ENCODE results near the gene UCP1. TPM values are rescaled to one million over a fixed set of nuclear protein-coding genes. Genes with fewer than 3 reads are reported as not detected.

The UCP1 gene
- total and polyA plus RNA-seq, 4 donors = not detected

DNA sequence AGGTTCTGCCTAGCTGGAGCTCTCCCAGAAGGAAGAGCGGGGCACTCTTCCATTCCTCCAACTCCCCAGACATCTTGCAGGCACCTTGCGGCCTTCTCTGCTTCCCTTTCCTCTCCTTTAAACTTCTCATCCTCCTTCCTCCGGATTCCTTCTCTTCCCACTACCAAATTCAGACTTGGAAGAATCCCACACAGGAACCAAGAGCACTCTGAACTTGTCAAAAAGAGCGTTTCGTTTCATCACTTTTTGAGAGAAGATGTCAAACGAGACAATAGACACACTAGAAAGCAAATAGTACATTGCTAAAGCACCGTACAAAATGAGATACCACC is 512 bp upstream of the UCP1 start:
- intact Hi-C loops (cut with DNase I) = no loop called here
- no peaks in the 10 kb centered on the region for H3K4me1 ChIP-seq (ENCODE audit: control insufficient read depth in 1 of 2, insufficient read depth in 2 of 2, low read length in 2 of 2)
- peaks cover 4% of the 10 kb centered on the region for H3K9me3 ChIP-seq (ENCODE audit: control insufficient read depth, low read length)
- DNase-seq (no peak), ATAC-seq (ENCODE audit: low FRiP score) (no peak)
- WGBS, 2 donors = 70 to 72% methylated on average over 7 of the region's 7 CpGs
- H3K27me3 ChIP-seq (ENCODE audit: control insufficient read depth in 1 of 2, insufficient read depth in 2 of 2, low read length in 1 of 2) = no peaks in the 10 kb centered on the region
- peak overlapping the region in 1 of 2 donors; percentile 31 for H3K4me3 ChIP-seq (ENCODE audit: low read length in 2 of 2)
- no peak overlapping the region for H3K27ac ChIP-seq (ENCODE audit: low read depth in 1 of 2, low read length in 2 of 2)
- H3K36me3 ChIP-seq (ENCODE audit: control insufficient read depth in 1 of 2, insufficient read depth in 2 of 2, low read length in 1 of 2) = no peaks in the 10 kb centered on the region

DNA sequence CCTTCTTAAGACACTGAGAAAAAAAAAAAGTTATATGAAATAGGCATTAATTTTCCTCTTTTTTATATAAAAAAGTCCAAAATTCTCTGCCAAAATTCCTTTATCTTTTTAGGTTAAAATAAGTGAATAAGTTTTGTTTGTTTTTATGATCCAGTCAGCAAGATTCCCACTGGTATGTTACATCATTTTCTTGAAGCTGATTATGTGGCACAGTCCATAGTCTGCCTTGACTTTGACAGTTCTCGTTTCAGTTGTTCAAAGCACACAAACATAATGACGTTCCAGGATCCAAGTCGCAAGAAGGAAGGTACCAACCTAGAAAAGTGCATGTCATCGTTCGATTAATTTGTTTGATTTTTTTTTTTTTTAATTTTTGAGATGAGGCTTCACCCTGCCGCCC is 9.1 kb downstream of the UCP1 start:
- H3K27ac ChIP-seq (ENCODE audit: low read depth in 1 of 2, low read length in 2 of 2) = no peak overlapping the region
- WGBS, 2 donors = 76 to 78% methylated on average over 6 of the region's 6 CpGs
- no peaks in the 10 kb centered on the region for H3K9me3 ChIP-seq (ENCODE audit: control insufficient read depth, low read length)
- H3K4me1 ChIP-seq (ENCODE audit: control insufficient read depth in 1 of 2, insufficient read depth in 2 of 2, low read length in 2 of 2) = no peaks in the 10 kb centered on the region
- intact Hi-C loops (cut with DNase I) = no loop called here
- ATAC-seq (ENCODE audit: low FRiP score) (no peak), DNase-seq (no peak)
- no peak overlapping the region for H3K4me3 ChIP-seq (ENCODE audit: low read length in 2 of 2)
- no peaks in the 10 kb centered on the region for H3K27me3 ChIP-seq (ENCODE audit: control insufficient read depth in 1 of 2, insufficient read depth in 2 of 2, low read length in 1 of 2)
- H3K36me3 ChIP-seq (ENCODE audit: control insufficient read depth in 1 of 2, insufficient read depth in 2 of 2, low read length in 1 of 2) = no peaks in the 10 kb centered on the region

DNA sequence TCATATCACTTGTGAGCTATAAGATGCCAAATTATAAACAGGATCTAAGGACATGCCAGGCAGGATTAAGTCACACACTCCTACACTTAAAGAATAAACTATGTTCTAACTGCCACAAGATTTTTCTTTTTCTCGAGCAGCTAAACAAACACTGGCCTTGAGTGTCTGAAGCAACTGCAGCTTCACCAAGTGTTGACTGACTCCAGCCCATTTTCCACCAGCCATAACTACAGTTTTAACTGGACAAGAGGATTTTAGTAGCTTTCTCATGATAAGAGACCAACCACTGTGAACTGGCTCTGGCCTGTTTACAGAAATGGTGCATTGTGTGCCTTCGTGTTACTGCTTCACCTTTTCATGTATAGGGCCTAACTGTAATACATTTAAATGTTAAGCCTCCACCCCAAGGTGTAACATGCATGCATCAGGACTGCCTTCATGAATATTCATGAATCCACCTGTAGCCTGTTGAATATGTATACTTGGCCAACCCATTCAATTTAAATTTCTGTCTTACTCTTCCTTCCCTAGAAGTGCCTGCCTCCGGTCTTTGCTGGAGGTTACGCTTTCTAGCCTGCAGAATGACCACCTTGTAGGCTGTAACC is 10.8 kb downstream of the UCP1 start:
- no peak for ATAC-seq (ENCODE audit: low FRiP score)

DNA sequence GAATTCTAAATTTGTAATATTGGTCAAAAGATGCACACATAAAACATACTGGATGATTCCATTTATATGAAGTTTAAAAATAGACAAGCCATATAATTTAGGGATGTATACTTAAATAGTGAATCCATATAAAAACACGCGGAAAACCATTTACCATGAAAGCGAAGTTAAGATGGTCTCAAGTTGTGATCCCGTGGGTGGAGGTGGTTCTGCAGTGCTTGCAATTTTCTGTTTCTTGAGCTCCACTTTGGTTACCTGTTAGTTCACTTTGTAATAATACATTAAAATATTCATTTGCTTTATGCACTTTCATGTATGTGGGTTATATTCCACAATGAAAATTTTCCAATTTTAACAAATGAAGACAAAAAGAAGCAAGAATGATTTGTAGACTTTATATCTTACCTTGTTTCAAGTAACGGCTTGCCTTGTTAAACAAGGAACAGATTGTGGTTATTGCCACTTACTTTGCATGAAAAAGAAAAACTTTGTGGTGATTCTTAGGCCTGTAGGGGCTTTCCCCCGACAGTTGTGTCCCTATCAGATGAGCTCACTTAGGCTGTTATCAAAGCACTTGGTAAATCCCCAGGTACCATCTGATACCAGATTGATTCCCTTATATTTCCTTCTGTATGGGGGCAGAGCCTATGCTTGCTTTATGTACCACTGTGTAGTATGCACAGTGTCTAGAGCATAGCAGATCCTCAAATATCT is 12.2 kb downstream of the UCP1 start:
- no peak for DNase-seq
- 89 to 90% methylated on average over 6 of the region's 6 CpGs for WGBS, 2 donors
- ATAC-seq (ENCODE audit: low FRiP score) = no peak
- Histone ChIP-seq H3K36me3 (ENCODE audit: control insufficient read depth in 1 of 2, insufficient read depth in 2 of 2, low read length in 1 of 2) (no peaks in the 10 kb centered on the region), H3K27ac (ENCODE audit: low read depth in 1 of 2, low read length in 2 of 2) (no peak overlapping the region), H3K4me1 (ENCODE audit: control insufficient read depth in 1 of 2, insufficient read depth in 2 of 2, low read length in 2 of 2) (no peaks in the 10 kb centered on the region), H3K27me3 (ENCODE audit: control insufficient read depth in 1 of 2, insufficient read depth in 2 of 2, low read length in 1 of 2) (no peaks in the 10 kb centered on the region), H3K9me3 (ENCODE audit: control insufficient read depth, low read length) (no peaks in the 10 kb centered on the region), H3K4me3 (ENCODE audit: low read length in 2 of 2) (no peak overlapping the region)
- intact Hi-C loops (cut with DNase I) = no loop called here

More for the DNA sequence above, 10.8 kb downstream of the UCP1 start:
- no peak overlapping the region for H3K4me3 ChIP-seq (ENCODE audit: low read length in 2 of 2)
- WGBS, 2 donors = 70 to 78% methylated on average over 4 of the region's 4 CpGs
- H3K27me3 ChIP-seq (ENCODE audit: control insufficient read depth in 1 of 2, insufficient read depth in 2 of 2, low read length in 1 of 2) = no peaks in the 10 kb centered on the region
- no peaks in the 10 kb centered on the region for H3K4me1 ChIP-seq (ENCODE audit: control insufficient read depth in 1 of 2, insufficient read depth in 2 of 2, low read length in 2 of 2)
- intact Hi-C loops (cut with DNase I) = no loop called here
- DNase-seq = no peak
- no peaks in the 10 kb centered on the region for H3K36me3 ChIP-seq (ENCODE audit: control insufficient read depth in 1 of 2, insufficient read depth in 2 of 2, low read length in 1 of 2)
- H3K9me3 ChIP-seq (ENCODE audit: control insufficient read depth, low read length) = no peaks in the 10 kb centered on the region
- H3K27ac ChIP-seq (ENCODE audit: low read depth in 1 of 2, low read length in 2 of 2) = no peak overlapping the region

DNA sequence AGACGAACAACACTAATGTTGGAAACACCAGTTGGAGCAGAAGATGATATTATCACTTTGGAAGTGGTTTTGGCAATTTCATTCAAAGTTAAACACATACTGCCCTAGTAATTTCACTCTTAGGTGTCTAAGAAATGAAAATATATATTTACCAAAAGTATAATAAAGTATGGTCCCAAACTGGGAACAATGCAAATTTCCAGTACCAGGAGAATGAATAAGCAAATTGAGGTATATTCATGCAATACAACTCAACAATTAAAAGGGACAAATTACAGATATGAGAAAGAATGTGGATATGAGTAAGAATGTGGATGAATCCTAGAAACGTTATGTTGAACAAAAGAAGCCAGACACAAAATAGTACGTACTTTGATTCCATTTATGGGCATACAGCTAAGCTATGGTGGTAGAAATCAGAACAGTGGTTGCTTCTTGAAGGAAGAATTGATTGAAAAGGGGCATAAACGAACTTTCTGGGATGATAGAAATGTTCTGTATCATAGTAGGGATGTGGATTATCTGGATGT is 34.7 kb downstream of the UCP1 start:
- no peak for ATAC-seq (ENCODE audit: low FRiP score)
- WGBS, 2 donors = 73 to 79% methylated on average over 4 of the region's 4 CpGs
- peaks cover 0 to 2% of the 10 kb centered on the region in 2 donors for H3K36me3 ChIP-seq (ENCODE audit: control insufficient read depth in 1 of 2, insufficient read depth in 2 of 2, low read length in 1 of 2)
- H3K27ac ChIP-seq (ENCODE audit: low read depth in 1 of 2, low read length in 2 of 2) = no peak overlapping the region
- H3K27me3 ChIP-seq (ENCODE audit: control insufficient read depth in 1 of 2, insufficient read depth in 2 of 2, low read length in 1 of 2) = no peaks in the 10 kb centered on the region
- no peak for DNase-seq
- H3K4me3 ChIP-seq (ENCODE audit: low read length in 2 of 2) = no peak overlapping the region
- intact Hi-C loops (cut with DNase I) = no loop called here
- no peaks in the 10 kb centered on the region for H3K4me1 ChIP-seq (ENCODE audit: control insufficient read depth in 1 of 2, insufficient read depth in 2 of 2, low read length in 2 of 2)
- H3K9me3 ChIP-seq (ENCODE audit: control insufficient read depth, low read length) = no peaks in the 10 kb centered on the region

DNA sequence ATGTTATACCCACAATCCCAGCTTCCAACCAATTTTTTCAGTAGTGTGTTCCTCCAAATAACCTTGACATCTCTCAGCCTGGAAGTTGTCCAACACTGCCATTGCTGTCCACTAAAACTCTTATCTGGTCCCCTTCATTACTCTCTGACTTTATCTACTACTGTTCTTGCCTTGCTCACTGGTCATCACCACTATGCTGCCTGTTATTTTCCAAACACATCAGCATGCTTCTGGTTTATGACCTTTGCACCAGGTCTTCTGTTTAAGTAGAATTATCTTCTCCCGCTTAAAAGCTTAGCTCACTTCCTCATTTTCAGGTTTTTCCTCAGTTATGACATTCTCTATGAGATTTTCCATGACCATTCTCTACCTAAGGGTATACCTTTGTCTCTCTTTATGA is 39.3 kb downstream of the UCP1 start:
- H3K36me3 ChIP-seq (ENCODE audit: control insufficient read depth in 1 of 2, insufficient read depth in 2 of 2, low read length in 1 of 2) = no peaks in the 10 kb centered on the region
- no peak for ATAC-seq (ENCODE audit: low FRiP score)
- H3K27me3 ChIP-seq (ENCODE audit: control insufficient read depth in 1 of 2, insufficient read depth in 2 of 2, low read length in 1 of 2) = no peaks in the 10 kb centered on the region
- H3K4me3 ChIP-seq (ENCODE audit: low read length in 2 of 2) = no peak overlapping the region
- H3K9me3 ChIP-seq (ENCODE audit: control insufficient read depth, low read length) = no peaks in the 10 kb centered on the region
- no peaks in the 10 kb centered on the region for H3K4me1 ChIP-seq (ENCODE audit: control insufficient read depth in 1 of 2, insufficient read depth in 2 of 2, low read length in 2 of 2)
- H3K27ac ChIP-seq (ENCODE audit: low read depth in 1 of 2, low read length in 2 of 2) = no peak overlapping the region
- no peak for DNase-seq
- intact Hi-C loops (cut with DNase I) = loop anchor here (10.0 kb wide), 1 partner anchor 325 kb away; no protein-coding TSS in a partner anchor
- 88 to 94% methylated on average over 1 of the region's 1 CpG for WGBS, 2 donors

DNA sequence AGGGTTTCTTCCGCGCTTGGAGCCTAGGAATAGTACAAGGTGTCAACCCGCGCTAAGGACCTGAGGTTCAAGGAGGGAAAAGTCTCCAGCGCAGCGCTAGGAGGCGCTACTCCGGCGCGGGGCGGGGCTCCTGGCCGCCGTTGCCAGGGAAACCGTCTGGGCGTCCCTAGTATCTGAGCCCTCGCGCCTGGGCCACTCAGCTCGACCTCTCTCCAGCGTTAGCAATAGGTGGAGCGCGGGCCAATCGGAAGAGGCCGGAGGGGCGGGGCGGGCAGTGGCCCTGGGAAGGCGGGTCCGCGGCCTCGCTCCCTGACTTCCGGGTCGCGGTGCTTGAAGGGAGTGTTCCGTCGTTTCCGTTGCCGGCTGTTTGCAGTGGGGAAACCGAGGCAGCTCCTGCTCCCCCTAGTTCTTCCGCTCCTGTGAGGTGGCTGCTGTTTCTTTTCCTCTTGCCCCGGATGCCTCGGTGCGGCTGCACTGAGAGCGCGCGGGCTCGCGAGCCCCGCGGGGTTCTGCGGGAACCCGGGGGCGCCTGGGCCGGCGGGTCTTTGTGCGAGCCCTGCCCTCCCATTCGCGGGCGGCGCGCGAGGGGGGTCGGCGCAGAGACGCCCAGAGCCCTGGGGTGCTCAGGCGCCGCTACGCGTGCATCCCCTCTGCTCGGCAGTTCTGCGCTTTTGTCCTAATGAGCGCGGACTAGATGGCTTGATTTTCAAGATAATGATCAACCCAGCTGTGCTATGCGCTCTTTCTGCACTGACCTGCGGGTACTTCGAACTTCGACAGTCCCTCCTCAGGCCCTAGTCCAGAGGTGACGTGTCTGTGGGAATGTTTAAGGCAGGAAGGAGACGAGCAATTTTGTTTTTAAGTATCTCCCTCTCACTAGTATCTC is 44.7 kb downstream of the UCP1 start, which contains the start of gene ELMOD2:
TSS of gene ELMOD2 (plus strand) at position 312 of the 886 bp plus-strand sequence. CDS start 1,261 bp downstream, outside the sequence.
- H3K4me1 ChIP-seq (ENCODE audit: control insufficient read depth in 1 of 2, insufficient read depth in 2 of 2, low read length in 2 of 2) = no peaks in the 10 kb centered on the region
- H3K9me3 ChIP-seq (ENCODE audit: control insufficient read depth, low read length) = no peaks in the 10 kb centered on the region
- H3K4me3 ChIP-seq (ENCODE audit: low read length in 2 of 2) = peak within 1 kb of the TSS; percentile 20 to 77
- 0 to 1% methylated on average over 72 to 77 of the region's 77 CpGs for WGBS, 2 donors
- no peaks in the 10 kb centered on the region for H3K36me3 ChIP-seq (ENCODE audit: control insufficient read depth in 1 of 2, insufficient read depth in 2 of 2, low read length in 1 of 2)
- ATAC-seq (ENCODE audit: low FRiP score) = peak; percentile 100
- DNase-seq = peak; percentile 100
- H3K27ac ChIP-seq (ENCODE audit: low read depth in 1 of 2, low read length in 2 of 2) = no peak within 1 kb of the TSS
- no peaks in the 10 kb centered on the region for H3K27me3 ChIP-seq (ENCODE audit: control insufficient read depth in 1 of 2, insufficient read depth in 2 of 2, low read length in 1 of 2)
- intact Hi-C loops (cut with DNase I) = loop anchor here (5.0 to 10.0 kb wide), 2 partner anchors 152 to 331 kb away; partner anchors contain the start of gene SCOC (in 2 of the 2)

DNA sequence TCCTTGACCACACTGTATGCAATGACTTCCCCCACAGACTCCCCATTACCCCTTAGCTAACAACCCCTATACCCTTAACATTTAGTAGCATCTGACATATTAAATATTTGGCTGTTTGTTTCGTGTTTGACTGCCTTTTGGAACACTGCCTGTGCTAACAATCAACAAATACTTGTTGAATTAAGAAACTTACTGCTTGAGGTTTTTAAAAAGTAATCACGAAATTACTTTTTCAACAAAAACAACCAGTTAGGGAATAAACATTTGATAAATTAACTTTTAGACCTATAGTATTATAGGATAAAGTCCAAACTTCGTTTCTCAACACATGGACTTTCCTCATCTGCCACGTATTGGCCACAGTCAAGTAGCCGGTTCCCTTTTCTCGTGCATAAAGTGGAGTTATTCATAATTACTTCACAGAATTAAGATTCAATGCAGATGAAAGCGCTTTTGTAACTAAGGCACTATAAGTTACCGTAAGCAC is 45.3 kb downstream of the UCP1 start:
- Histone ChIP-seq H3K9me3 (ENCODE audit: control insufficient read depth, low read length) (no peaks in the 10 kb centered on the region), H3K27me3 (ENCODE audit: control insufficient read depth in 1 of 2, insufficient read depth in 2 of 2, low read length in 1 of 2) (no peaks in the 10 kb centered on the region), H3K4me3 (ENCODE audit: low read length in 2 of 2) (peak overlapping the region in 1 of 2 donors; percentile 77), H3K36me3 (ENCODE audit: control insufficient read depth in 1 of 2, insufficient read depth in 2 of 2, low read length in 1 of 2) (no peaks in the 10 kb centered on the region), H3K4me1 (ENCODE audit: control insufficient read depth in 1 of 2, insufficient read depth in 2 of 2, low read length in 2 of 2) (no peaks in the 10 kb centered on the region), H3K27ac (ENCODE audit: low read depth in 1 of 2, low read length in 2 of 2) (no peak overlapping the region)
- ATAC-seq (ENCODE audit: low FRiP score) (no peak), DNase-seq (no peak)
- intact Hi-C loops (cut with DNase I) = loop anchor here (5.0 to 10.0 kb wide), 2 partner anchors 151 to 331 kb away; partner anchors contain the start of gene SCOC (in 2 of the 2)
- 4% methylated on average over 8 of the region's 8 CpGs for WGBS, 2 donors
